ENCODE data around the gene MAPK6.

MAPK6 gene

GRCh38 chr15:52105846-52106245 lies 86.8 kb downstream of the MAPK6 start:
- no peak for DNase-seq

GRCh38 chr15:52106641-52107040 lies 87.6 kb downstream of the MAPK6 start:
- DNase-seq, result no peak

- DNase-seq, result no peak
Observed at GRCh38 chr15:52107238-52107637, 88.2 kb downstream of the MAPK6 start.

DNA sequence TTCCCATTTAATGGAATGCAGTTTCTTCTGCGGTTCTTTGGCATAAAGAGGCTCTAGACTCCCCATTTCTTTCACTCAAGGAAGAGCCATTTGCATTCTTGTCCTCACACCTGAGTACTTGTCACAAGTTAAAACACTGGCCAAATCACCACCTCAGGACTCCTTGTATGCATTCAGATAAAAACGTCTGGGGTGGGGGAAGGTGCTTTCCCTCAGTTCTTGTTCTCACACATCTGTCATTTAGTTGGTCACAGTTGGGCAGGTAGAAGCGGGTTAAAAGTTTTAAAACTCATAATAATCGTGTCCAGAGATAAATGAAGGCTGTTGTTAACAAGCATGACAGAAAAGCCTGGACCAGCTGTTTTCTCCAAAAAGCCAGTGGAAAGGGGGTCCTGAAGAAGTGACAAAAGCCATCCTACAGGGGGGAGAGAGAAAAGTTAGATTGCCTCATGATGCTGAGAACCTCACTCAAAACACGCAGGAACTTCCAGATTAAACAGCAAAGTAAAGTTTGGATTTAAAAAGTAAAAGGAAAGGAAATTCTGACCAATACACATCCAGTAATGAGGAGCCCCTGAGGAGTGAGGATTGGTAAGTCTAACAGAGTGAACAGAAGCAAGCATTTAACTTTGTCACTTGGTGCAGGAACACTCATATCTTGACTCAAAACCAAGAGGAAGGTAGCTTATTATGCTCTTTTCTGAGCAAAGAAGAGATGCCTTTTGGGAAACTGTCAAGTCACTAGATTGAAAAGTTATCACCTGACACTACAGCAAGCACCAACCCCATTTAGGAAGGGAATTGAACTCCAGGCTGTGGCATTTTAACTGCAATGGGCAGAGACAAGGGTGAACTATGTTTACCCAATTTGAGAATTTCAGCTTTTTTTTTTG lies 90.8 kb downstream of the MAPK6 start:
- DNase-seq, result no peak

DNA sequence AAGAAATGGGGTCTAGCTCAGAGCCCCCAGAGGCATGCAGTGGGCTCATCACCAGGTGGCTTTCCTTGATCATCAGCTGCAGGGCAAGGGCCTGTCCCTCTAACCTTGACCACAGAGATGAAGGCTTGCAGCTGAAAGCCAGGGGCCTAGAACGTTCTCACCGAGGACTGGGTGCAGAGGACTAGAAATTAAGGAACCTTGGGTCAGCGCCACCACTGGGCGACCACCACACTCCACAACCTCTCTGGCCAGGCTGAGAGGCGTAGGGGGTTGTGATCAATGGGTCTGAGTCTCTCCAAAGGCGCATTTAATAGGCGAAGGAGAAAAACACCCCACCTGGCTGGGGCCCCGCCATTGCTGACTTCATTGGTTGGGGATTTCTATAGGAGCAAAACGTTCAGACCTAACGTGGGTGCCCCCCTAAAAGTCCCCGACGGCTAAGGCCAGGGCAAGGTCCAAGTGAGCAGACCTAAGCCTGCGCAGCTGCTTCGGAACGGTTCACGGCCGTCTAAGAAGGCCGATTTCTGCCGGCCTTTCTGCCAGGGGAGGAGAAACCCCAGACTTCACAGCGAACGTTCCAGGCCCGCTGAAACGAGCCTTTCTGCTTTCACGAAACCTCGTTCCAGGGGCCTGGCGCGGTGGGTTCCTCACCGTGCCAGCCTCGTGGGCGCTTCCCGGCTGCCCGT lies 92.6 kb downstream of the MAPK6 start:
- DNase-seq, result no peak

DNA sequence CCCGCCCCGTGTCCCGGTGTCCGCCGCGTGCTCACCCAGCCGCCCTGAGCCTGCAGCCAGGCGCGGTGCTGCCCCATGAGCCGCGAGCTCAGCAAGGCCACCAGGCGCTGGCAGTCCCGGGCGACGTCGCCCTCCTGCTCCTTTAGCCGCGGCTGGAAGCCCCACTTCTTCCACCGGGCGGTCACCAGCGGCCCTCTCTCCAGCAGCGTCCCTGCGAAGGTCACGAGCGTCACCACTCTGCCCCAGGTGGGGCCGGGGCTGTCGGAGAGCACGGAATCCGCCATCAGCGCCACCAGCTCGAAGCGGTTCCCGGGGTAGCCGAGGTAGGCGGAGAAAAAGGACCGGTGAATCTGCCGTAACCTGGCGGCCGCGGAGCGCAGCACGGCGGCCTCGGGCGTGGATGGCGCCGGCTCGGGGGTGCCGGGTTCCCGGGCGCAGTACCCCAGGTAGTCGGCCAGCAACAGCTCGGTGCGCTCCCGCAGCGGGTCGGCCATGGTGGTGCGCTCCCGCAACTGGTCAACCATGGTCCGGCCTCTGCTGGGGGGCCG lies 93.3 kb downstream of the MAPK6 start:
- no peak for DNase-seq

- no peak for DNase-seq
Observed at GRCh38 chr15:52113235-52113634, 94.2 kb downstream of the MAPK6 start.

- DNase-seq, result no peak
Observed at GRCh38 chr15:52113708-52114107, 94.7 kb downstream of the MAPK6 start.

DNA sequence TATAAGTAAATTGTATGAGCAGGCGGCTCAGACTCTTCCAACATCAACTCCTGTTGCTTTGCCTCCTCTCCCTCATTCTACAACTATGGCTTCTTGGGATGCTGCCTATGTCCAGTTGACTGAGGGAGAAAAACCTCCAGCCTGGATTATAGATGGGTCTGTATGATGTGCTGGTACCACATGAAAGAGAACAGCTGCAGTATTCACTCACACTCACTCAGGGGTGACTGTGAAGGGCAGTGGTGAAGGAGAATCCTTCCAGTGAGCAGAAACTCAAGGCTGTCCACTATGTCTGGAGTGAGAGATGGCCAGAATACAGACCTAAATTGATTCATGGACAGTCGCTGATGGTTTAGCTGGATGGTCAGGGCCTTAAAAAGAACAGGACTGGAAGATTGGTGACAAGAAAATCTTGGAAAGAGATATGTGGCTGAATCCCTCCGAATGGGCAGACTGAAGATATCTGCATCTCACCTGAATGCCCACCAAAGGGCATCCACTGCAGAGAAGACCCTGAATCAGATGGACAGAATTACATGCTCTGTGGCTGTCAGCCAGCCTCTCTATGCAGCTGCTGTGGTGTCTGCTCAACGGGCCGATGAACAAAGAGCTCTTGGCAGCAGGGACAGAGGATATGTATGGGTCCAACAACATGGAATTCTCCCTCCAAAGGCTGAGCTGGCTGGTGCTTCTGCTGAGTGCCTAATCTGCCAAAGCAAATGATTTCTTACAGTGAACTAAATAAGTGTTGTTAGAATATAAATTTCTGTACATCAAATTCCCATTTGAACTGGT lies 95.4 kb downstream of the MAPK6 start:
- DNase-seq, result no peak

DNA sequence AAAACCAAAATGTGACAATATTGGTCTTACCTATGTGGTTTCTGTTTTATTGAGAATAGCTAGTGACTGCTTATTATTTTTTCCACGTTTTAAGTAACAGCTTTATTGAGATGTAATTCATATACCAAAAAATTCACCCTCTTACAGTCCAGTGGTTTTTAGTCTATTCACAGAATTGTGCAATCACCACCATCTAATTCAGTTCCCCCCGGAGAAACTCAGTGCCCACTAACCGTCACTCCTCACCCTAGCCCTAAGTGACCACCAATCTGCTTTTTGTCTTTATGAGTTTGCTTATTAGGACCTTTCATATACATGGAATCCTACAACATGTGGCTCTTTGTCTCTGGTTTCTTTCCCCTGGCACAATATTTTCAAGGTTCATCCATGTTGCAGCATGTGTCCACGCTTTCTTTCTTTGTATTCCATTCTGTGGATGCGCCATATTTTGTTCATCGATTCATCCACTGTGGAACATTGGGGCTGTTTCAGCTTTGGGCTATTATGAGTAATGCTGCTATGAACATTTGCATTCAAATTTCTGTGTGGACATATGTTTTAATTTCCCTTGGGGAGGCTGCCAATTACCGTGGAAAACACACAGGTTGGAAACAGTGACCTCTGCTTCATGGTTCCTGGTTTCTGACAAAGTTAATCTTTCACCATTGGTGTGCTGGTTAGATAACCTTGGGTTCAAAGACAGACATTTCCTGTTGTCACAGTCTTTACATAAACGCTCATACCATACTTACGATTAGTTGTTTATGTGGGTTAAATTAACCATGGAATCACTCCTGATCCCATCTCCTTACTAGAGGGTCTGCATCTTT lies 96.8 kb downstream of the MAPK6 start:
- no peak for DNase-seq

Data from Kasumi-1 (cell line).